ENCODE measurements around the gene MAP2K6. TPM values are rescaled to one million over a fixed set of nuclear protein-coding genes. Genes with fewer than 3 reads are reported as not detected.

Gene MAP2K6
- total and polyA plus RNA-seq, 2 experiments from 2014 or later: 0.11 to 0.43 TPM

- no peak for DNase-seq
- no peak overlapping the region for H3K4me2 ChIP-seq (ENCODE audit: unreplicated experiment)
- no peak overlapping the region for H3K27ac ChIP-seq
- no peak overlapping the region for H3K9ac ChIP-seq
- no peak overlapping the region for H3K4me3 ChIP-seq
- H3K79me2 ChIP-seq (ENCODE audit: insufficient read depth): no peaks in the 10 kb centered on the region
- H3F3A ChIP-seq (ENCODE audit: insufficient read depth): no peaks in the 10 kb centered on the region
- no peaks in the 10 kb centered on the region for H3K9me3 ChIP-seq (ENCODE audit: low read depth)
- in situ Hi-C loops (cut with MboI): no loop called here
- 51 to 56% methylated on average over 3 of the region's 3 CpGs for WGBS, 2 experiments (ENCODE audit: low coverage in 1 of 2, low lambda C conversion rate in 2 of 2, missing lambda C conversion rate in 2 of 2)
- no peaks in the 10 kb centered on the region for H3K4me1 ChIP-seq (ENCODE audit: insufficient read depth)
- no peak overlapping the region for H2AFZ ChIP-seq
- no peaks in the 10 kb centered on the region for H3K9me2 ChIP-seq (ENCODE audit: insufficient read depth)
- no peaks in the 10 kb centered on the region for H4K20me1 ChIP-seq (ENCODE audit: insufficient read depth)
- TF ChIP-seq EZH2phosphoT487 (IDR thresholded peaks at IDR 0.05; ENCODE audit: insufficient read depth, low read depth) (no peak), EZH2 (IDR thresholded peaks at IDR 0.05; ENCODE audit: insufficient read depth, poor library complexity, severe bottlenecking) (no peak)
- H3K27me3 ChIP-seq (replicated peaks; ENCODE audit: insufficient read depth): no peaks in the 10 kb centered on the region; the same call in 1 of the 2 replicates
- no peaks in the 10 kb centered on the region for H3K36me3 ChIP-seq (ENCODE audit: low read depth)
Observed at GRCh38 chr17:69457603-69458002, 43.1 kb downstream of the MAP2K6 start.

DNA sequence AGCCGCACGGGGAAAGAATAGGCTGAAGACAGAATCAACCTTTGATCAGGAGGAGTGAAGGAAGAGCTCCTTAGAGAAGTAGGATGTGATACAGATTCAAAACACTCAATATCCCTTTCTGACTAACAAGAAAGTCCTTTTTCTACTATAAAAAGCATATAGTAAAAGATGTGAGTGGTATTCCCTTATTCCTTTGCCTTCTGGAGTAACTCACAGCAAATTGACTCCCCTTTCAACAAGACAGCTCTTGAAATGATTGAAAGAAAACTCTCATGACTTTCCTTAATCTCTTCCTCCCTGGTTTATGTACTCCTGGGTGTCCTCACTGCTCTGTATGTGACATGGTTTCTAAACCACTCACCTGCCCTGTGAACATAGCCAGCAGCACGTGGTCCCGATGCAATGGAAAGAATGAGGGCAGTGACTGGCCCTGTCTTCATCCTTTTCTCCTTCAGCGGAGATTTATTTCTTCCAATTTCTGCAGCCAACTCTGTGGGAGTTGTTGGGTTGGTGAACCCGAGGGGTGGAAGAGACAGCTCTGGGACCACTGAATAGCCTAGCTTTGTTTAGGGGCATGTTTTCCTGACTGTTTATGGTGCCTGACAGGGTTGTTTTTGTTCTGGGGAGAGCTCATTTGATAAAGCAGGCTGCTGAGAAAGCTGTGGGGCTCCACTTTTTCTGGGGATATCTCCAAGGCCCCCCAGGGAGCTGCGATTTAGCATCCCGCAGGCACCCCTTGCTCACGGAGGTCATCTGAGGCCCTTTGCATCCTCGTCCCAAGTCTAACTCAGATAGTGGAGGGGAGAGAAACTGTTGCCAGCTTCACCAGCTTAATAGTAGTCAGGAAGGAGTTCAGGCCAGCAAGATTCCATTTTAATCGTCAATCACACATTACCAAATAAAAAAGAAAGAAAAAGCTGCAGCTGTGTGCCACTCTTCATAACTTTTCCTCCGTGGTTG lies 46.7 kb downstream of the MAP2K6 start:
- no peak overlapping the region for H2AFZ ChIP-seq
- in situ Hi-C loops (cut with MboI): no loop called here
- no peaks in the 10 kb centered on the region for H3K4me1 ChIP-seq (ENCODE audit: insufficient read depth)
- no peaks in the 10 kb centered on the region for H3F3A ChIP-seq (ENCODE audit: insufficient read depth)
- no peak for TF ChIP-seq EZH2 (IDR thresholded peaks at IDR 0.05; ENCODE audit: insufficient read depth, poor library complexity, severe bottlenecking)
- no peak for TF ChIP-seq EZH2phosphoT487 (IDR thresholded peaks at IDR 0.05; ENCODE audit: insufficient read depth, low read depth)
- H3K4me3 ChIP-seq: no peak overlapping the region
- no peak overlapping the region for H3K27ac ChIP-seq
- no peak overlapping the region for H3K4me2 ChIP-seq (ENCODE audit: unreplicated experiment)
- H3K9me3 ChIP-seq (ENCODE audit: low read depth): no peaks in the 10 kb centered on the region
- H3K27me3 ChIP-seq (replicated peaks; ENCODE audit: insufficient read depth): no peaks in the 10 kb centered on the region; the same call in 1 of the 2 replicates
- no peak overlapping the region for H3K9ac ChIP-seq
- H3K79me2 ChIP-seq (ENCODE audit: insufficient read depth): no peaks in the 10 kb centered on the region
- no peaks in the 10 kb centered on the region for H3K9me2 ChIP-seq (ENCODE audit: insufficient read depth)
- no peaks in the 10 kb centered on the region for H4K20me1 ChIP-seq (ENCODE audit: insufficient read depth)
- WGBS, 2 experiments (ENCODE audit: low coverage in 1 of 2, low lambda C conversion rate in 2 of 2, missing lambda C conversion rate in 2 of 2): 45 to 49% methylated on average over 12 of the region's 12 CpGs
- no peaks in the 10 kb centered on the region for H3K36me3 ChIP-seq (ENCODE audit: low read depth)
- no peak for DNase-seq

DNA sequence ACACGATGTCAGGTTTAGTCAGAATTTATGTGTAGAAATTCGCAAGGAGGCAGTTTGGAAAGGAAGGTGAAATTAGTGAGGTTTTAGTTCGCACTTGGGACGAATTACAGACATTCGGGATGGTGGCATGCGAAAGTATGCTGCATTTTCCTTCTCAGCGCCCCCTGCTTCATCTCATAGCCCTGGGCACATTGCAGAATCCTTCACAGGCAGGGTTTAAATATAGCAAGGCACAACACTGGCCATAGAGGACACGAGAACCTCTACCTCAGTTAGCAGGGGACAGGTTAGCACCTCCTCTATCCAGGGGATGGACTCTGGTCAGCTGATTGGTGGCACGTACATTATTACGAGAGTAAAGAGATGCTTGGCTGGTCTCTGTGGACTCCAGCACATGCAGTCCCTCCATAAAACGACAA lies 47.5 kb downstream of the MAP2K6 start:
- Histone ChIP-seq H3K9ac (no peak overlapping the region), H3K9me2 (ENCODE audit: insufficient read depth) (no peaks in the 10 kb centered on the region), H3F3A (ENCODE audit: insufficient read depth) (0 out of 2 replicates have a peak, but pooled peaks cover under 1% of the 10 kb centered on the region), H3K4me1 (ENCODE audit: insufficient read depth) (no peaks in the 10 kb centered on the region), H4K20me1 (ENCODE audit: insufficient read depth) (no peaks in the 10 kb centered on the region), H3K9me3 (ENCODE audit: low read depth) (no peaks in the 10 kb centered on the region), H3K27me3 (replicated peaks; ENCODE audit: insufficient read depth) (no peaks in the 10 kb centered on the region; the same call in 1 of the 2 replicates), H3K27ac (no peak overlapping the region), H3K4me3 (no peak overlapping the region), H3K4me2 (ENCODE audit: unreplicated experiment) (no peak overlapping the region), H2AFZ (no peak overlapping the region), H3K36me3 (ENCODE audit: low read depth) (no peaks in the 10 kb centered on the region), H3K79me2 (ENCODE audit: insufficient read depth) (no peaks in the 10 kb centered on the region)
- DNase-seq: no peak
- WGBS, 2 experiments (ENCODE audit: low coverage in 1 of 2, low lambda C conversion rate in 2 of 2, missing lambda C conversion rate in 2 of 2): 66 to 67% methylated on average over 11 of the region's 11 CpGs
- TF ChIP-seq EZH2 (IDR thresholded peaks at IDR 0.05; ENCODE audit: insufficient read depth, poor library complexity, severe bottlenecking) (no peak), EZH2phosphoT487 (IDR thresholded peaks at IDR 0.05; ENCODE audit: insufficient read depth, low read depth) (no peak)
- in situ Hi-C loops (cut with MboI): no loop called here

DNA sequence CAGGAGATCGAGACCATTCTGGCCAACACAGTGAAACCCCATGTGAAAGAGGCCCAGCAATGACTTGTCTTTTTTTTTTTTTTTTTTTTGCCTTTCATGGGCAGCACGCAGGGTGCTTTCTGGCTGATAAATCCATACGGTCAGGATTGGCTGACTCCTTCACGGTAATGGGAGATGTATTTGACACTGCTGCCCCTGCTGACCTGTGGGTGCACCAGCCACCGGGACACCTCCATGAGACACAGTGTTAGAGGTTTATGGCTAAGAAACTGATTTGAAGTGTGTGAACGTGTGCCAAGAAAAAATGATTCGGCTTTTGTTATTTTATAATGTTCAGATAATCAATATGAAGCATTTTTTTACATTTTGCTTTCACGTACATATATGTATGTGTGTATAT lies 48.4 kb downstream of the MAP2K6 start:
- Histone ChIP-seq H3K4me1 (ENCODE audit: insufficient read depth) (no peaks in the 10 kb centered on the region), H3K9me2 (ENCODE audit: insufficient read depth) (no peaks in the 10 kb centered on the region), H3K27me3 (replicated peaks; ENCODE audit: insufficient read depth) (no peaks in the 10 kb centered on the region; the same call in 1 of the 2 replicates), H3F3A (ENCODE audit: insufficient read depth) (peaks cover 8% of the 10 kb centered on the region; the same call in 1 of the 2 replicates), H4K20me1 (ENCODE audit: insufficient read depth) (no peaks in the 10 kb centered on the region), H3K4me2 (ENCODE audit: unreplicated experiment) (no peak overlapping the region), H3K27ac (no peak overlapping the region), H3K36me3 (ENCODE audit: low read depth) (no peaks in the 10 kb centered on the region), H3K9ac (no peak overlapping the region), H3K79me2 (ENCODE audit: insufficient read depth) (no peaks in the 10 kb centered on the region), H3K4me3 (no peak overlapping the region), H3K9me3 (ENCODE audit: low read depth) (no peaks in the 10 kb centered on the region), H2AFZ (no peak overlapping the region)
- TF ChIP-seq EZH2 (IDR thresholded peaks at IDR 0.05; ENCODE audit: insufficient read depth, poor library complexity, severe bottlenecking): no peak
- TF ChIP-seq EZH2phosphoT487 (IDR thresholded peaks at IDR 0.05; ENCODE audit: insufficient read depth, low read depth): no peak
- no peak for DNase-seq
- in situ Hi-C loops (cut with MboI): no loop called here
- WGBS, 2 experiments (ENCODE audit: low coverage in 1 of 2, low lambda C conversion rate in 2 of 2, missing lambda C conversion rate in 2 of 2): 89 to 91% methylated on average over 8 of the region's 8 CpGs
